ENCODE results near the gene C2orf15.
"Not testable (repeated sequence)": the region's sequence is repeated elsewhere in the genome, so short reads cannot be mapped to it uniquely, and the experiment has no call there.

The C2orf15 gene

GRCh38 chr2:99190548-99190947 is 49.0 kb downstream of the C2orf15 start:
- no peaks in the 10 kb centered on the region for H3K4me1 ChIP-seq
- TF ChIP-seq, protein P1, sequence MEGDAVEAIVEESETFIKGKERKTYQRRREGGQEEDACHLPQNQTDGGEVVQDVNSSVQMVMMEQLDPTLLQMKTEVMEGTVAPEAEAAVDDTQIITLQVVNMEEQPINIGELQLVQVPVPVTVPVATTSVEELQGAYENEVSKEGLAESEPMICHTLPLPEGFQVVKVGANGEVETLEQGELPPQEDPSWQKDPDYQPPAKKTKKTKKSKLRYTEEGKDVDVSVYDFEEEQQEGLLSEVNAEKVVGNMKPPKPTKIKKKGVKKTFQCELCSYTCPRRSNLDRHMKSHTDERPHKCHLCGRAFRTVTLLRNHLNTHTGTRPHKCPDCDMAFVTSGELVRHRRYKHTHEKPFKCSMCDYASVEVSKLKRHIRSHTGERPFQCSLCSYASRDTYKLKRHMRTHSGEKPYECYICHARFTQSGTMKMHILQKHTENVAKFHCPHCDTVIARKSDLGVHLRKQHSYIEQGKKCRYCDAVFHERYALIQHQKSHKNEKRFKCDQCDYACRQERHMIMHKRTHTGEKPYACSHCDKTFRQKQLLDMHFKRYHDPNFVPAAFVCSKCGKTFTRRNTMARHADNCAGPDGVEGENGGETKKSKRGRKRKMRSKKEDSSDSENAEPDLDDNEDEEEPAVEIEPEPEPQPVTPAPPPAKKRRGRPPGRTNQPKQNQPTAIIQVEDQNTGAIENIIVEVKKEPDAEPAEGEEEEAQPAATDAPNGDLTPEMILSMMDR (IDR thresholded peaks at IDR 0.05; ENCODE audit: low read depth, low read length), result peak; percentile 10; the same call in 1 of the 2 replicates
- H3K4me3 ChIP-seq (ENCODE audit: low read depth, low read length), result no peak overlapping the region
- H3K27me3 ChIP-seq, result no peaks in the 10 kb centered on the region
- DNase-seq, result no peak
- no peaks in the 10 kb centered on the region for H3K9me3 ChIP-seq
- peaks cover 12% of the 10 kb centered on the region; the same call in 1 of the 2 replicates for H3K36me3 ChIP-seq

DNA sequence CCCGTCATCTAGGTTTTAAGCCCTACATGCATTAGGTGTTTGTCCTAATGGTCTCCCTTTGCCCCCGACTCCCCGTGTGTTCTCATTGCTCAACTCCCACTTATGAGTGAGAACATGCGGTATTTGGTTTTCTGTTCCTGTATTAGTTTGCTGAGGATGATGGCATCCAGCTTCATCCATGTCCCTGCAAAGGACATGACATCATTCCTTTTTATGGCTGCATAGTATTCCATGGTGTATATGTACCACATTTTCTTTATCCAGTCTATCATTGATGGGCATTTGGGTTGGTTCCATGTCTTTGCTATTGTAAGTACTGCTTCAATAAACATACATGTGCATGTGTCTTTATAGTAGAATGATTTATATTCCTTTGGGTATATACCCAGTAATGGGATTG is 50.9 kb downstream of the C2orf15 start:
- H3K27me3 ChIP-seq; H3K9me3 ChIP-seq; H3K4me1 ChIP-seq; DNase-seq; H3K4me3 ChIP-seq (ENCODE audit: low read depth, low read length): not testable (repeated sequence)
- H3K36me3 ChIP-seq, result peaks cover 12% of the 10 kb centered on the region; the same call in 1 of the 2 replicates

DNA sequence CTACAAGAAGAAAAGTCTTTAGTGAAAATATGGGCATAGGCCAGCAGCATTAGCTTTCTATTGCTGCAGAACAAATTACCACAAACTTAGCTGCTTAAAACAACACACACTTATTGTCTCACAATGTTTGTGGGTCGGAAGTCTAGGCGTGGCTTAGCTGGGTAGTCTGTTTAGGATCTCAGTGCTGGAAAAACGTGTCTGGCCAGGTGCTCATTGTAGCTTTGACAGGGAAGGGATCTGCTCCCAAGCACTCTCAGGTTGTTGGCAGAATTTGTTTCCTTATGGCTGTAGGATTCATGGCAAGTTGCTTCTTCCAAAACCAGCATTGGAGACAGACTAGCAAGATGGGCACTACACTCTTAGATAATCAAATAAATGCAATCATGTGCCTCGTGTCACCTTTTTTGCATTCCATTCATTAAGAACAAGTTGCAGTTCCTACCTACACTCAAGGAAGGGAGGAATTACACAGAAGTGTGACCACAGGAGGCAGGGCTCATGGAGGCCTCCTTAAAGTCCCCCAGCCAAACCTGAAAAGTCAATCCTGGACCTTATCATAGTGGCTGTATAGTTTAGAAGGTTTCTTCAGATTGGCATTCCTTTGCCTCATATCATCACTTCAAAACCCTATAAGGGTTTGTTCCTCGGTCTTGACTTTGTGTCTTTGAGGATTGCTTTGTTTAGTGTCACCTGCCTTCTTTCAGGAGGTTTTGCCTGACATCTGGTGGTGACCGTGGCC is 56.8 kb downstream of the C2orf15 start:
- H3K4me1 ChIP-seq, result no peaks in the 10 kb centered on the region
- H3K9me3 ChIP-seq, result no peaks in the 10 kb centered on the region
- TF ChIP-seq, protein P1 (IDR thresholded peaks at IDR 0.05; ENCODE audit: low read depth, low read length), result no peak
- no peak for DNase-seq
- H3K36me3 ChIP-seq, result no peaks in the 10 kb centered on the region
- H3K27me3 ChIP-seq, result no peaks in the 10 kb centered on the region
- no peak overlapping the region for H3K4me3 ChIP-seq (ENCODE audit: low read depth, low read length)

GRCh38 chr2:99200076-99200800 is 58.7 kb downstream of the C2orf15 start:
- Histone ChIP-seq H3K36me3 (no peaks in the 10 kb centered on the region), H3K4me1 (no peaks in the 10 kb centered on the region), H3K27me3 (no peaks in the 10 kb centered on the region), H3K9me3 (no peaks in the 10 kb centered on the region), H3K4me3 (ENCODE audit: low read depth, low read length) (no peak overlapping the region)
- DNase-seq, result no peak
- TF ChIP-seq, protein P1 (IDR thresholded peaks at IDR 0.05; ENCODE audit: low read depth, low read length), result no peak

Data from BE2C (cell line).